ENCODE results near the gene COX8C.

Gene COX8C

DNA sequence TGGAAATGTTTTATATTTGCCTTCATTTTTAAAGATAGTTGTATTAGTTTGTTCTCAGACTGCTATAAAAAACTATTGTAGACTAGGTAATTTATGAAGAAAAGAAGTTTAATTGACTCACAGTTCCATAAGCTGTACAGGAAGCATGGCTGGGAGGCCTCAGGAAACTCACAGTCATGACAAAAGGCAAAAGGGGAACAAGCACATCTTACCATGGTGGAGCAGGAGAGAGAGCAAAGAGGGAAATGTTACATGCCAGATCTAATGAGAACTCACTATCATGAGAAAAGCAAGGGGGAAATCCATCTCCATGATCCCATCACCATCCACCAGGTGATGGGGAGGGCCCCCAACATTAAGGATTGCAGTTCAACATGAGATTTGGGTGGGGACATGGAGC is 48.2 kb downstream of the COX8C start:
- no peak for TF ChIP-seq CTCF (IDR thresholded peaks at IDR 0.05; ENCODE audit: low read depth, low read length)
- in situ Hi-C loops (cut with HindIII; ENCODE audit: low sequenced_read_pairs) = no loop called here
- H3K4me3 ChIP-seq (ENCODE audit: low read depth, low read length) = no peak overlapping the region
- no peak for DNase-seq (ENCODE audit: low read depth, low spot score)

DNA sequence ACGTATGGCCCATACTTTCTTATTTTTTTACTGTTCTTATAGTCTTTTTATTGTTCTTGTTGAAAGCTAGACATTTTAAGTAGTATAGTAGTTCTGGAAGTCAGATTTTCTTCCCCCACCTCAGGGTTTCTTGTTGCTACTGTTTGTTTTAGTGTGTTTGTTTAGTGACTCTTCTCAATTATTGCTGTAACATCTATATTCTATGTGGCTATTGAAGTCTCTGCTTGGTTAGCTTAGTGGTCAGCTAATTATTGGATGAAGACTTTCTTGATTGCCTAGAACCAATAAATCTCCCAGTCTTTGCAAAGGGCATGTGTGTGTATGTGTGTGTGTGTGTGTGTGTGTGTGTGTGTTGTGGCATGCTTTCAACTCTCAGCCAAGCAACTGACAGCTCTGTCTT is 49.5 kb downstream of the COX8C start:
- TF ChIP-seq CTCF (IDR thresholded peaks at IDR 0.05; ENCODE audit: low read depth, low read length) = no peak
- no peak for DNase-seq (ENCODE audit: low read depth, low spot score)
- no peak overlapping the region for H3K4me3 ChIP-seq (ENCODE audit: low read depth, low read length)
- in situ Hi-C loops (cut with HindIII; ENCODE audit: low sequenced_read_pairs) = no loop called here
